HG02870 (cell line): Measurements from ENCODE around the gene FAM216B.
"Not testable (repeated sequence)": the region's sequence is repeated elsewhere in the genome, so short reads cannot be mapped to it uniquely, and the experiment has no call there.

ENCODE experiments used
- ATAC-seq: cut with Tn5 transposase; IDR thresholded peaks from one replicate; pipeline ENCODE4 v1.9.1; 2021; ENCODE audit warnings: mild to moderate bottlenecking, moderate library complexity; ENCODE audit not compliant: unreplicated experiment

The FAM216B gene

GRCh38 chr13:42777467-42777866 lies 3.9 kb upstream of the FAM216B start:
- ATAC-seq = no peak

DNA sequence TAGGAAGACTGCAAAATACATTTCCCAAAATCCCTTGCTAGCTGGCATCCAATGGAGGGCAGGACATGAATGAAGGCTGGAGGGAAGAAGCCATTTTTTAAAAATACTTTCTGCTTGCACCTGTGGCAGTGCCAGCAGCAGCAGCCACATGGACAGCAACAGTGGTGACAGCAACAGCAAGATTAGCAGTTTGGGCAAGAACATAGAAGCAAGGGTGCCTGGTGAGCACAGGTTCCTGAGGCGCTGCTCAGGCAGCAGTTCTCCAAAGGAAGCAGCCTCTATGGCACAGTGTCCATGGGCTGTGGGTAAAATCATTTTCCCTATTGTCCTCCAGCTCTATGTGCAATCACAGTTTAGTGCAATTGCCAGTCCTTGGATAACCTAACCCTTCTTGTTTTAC lies 1.3 kb upstream of the FAM216B start:
- ATAC-seq = no peak

GRCh38 chr13:42786715-42787114 lies 5.3 kb downstream of the FAM216B start:
- ATAC-seq = no peak

DNA sequence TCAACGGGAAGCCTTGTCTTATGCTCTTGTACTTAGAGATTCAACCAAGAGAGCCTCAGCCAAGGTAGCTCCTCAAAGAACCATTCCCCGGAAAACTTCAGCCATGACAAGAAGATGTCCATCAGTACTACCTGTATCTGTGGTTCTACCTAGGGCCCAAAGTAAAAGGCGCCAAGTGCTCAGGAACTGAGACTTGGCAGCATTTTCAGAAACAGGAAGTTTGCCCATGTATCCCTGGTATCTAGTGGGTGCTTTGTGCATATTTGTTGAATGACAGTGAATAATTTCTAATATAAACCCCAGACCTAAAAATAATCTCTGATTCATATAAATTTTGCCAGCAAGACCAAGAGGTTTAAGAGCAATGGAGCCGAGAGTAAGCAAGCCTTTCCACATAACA lies 7.2 kb downstream of the FAM216B start:
- ATAC-seq = no peak

DNA sequence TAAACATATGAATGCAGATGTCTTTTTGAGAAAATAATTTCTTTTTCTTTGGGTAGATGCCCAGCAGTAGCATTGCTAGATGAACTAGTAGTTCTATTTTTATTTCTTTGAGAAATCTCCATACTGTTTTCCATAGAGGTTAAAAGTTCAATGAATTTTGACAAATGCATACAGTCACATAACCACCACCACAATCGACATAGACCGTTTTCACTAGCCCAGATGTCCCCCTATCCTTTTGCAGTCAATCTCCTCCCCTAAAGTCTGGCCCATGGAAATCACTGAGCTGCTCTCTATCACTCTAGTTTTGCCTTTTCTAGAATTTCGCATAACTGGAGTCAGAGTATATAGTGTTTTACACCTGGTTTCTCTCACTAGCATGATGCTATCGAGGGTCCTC lies 10.8 kb downstream of the FAM216B start:
- no peak for ATAC-seq

DNA sequence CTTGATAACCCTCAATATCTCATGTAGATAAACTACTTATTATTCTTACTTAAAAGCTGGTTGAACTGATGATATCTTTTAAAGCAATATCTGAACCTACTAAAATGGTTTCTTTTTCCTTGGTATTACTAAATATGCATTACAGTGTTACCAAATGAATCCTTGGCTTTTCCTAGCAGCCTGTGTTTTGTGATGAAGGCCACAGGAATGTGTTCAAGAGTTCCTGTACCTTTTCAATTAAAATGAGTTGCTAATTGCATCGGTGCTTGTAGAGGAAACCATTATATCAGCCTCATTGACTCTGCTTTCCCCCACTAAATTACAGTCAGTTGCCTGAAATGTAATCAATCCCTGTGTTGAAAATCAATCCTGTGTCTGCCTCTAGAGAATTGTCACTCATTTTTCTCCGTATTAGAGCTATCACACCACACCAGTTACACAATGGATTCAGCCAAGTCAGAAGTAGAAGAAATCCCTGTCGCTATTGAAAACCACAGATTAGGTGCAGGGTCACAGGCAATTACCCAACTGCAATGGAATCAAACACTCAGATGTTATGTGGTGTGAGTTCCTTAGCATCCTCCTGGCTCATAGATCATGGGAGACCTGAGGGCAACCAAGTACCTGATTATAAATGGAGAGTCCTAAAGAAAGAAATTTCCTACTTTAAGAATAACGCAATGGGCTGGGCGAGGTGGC lies 13.3 kb downstream of the FAM216B start:
- ATAC-seq = no peak

- no peak for ATAC-seq
Measured at GRCh38 chr13:42795666-42796065, 14.3 kb downstream of the FAM216B start.

GRCh38 chr13:42796747-42797356 lies 15.5 kb downstream of the FAM216B start:
- ATAC-seq = no peak

DNA sequence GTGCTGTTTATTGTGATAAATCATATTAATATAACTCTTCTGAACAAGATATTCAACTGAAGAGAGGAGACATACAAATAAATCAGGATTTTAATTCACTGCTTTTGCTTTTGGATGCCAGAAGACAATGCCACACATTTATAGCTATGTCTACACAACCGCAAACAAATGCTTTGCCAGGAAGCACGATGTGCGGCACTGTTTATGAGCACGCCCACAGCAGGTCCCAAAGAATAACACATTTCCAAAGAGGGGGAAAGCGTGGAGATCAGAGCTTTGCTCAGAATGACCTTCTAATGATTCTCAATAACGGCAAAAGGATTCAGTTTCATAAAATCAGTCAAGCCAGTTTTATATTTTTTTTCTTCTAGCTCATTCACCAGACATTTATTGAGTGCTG lies 16.7 kb downstream of the FAM216B start:
- ATAC-seq = no peak

DNA sequence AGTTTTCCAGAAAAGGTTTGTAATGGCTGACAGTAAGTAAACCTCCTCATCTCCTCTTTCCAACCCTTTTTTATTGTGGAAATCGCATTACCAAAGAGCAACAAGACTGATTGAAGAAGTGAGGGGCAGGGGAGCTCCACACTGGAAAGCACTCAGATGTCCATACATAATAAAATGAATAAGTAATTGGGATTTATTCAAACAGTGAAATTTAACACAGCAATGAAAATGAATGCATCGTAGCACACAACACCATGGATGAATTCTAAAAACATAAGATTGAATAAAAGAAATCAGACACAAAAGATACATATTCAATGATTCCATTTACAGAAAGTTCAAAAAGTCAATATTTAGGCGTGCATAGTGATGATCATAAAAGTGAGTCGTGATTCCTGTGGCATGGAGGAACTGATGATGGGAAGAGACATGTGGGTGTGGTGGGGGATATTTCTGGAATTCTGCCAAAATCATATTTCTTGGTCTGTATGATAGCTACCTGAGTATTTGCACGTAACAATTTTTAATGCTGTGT lies 18.8 kb downstream of the FAM216B start:
- no peak for ATAC-seq

DNA sequence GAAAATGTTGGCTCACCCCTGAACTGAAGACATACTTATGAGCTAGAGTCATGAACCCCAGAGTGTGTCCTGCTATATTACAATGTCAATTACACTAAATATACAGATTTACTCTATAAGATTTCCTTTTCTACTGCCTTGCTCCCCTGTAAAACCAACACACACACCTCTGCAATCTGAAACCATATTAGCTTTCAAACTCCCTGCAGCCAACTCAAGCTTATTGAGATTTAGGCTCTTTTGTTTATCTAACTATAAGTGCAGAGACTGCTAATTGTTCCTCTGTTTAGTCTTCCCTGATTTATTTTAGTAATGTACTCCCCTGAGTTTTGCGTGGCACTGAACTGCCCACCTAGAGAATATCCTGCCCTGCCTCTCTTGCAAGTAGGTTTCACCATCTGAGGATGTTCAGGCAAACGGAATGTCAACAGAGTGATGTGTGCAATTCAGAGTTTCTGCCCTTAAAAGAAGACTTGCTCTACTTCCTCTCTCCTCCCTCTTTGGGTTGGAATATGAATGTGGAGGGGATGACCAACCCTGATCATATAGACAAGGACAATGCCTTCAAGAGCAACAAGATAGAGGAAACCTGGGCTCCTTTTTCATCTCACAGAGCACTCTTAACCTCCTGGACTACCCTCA lies 22.3 kb downstream of the FAM216B start:
- peak; percentile 19 for ATAC-seq

GRCh38 chr13:42804244-42804874 lies 23.0 kb downstream of the FAM216B start:
- ATAC-seq = peak; percentile 83

DNA sequence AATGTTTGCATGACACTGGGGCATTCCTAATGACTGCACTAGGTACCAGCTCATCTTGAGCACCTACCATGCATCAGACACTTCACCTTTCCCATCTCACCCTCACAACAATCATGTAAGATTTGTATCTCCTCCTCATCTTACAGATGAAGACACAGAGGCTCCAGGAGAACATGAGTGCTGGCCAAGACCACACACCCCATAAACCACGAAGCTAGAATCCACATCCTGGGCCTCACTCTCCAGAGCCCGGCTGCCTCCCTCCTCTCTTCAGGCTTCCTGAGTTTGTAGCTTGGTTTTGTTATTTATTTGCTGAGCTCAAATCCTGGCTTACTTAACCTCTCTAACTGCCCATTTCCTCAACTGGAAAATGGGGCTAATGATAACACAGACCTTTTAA lies 25.9 kb downstream of the FAM216B start:
- no peak for ATAC-seq

GRCh38 chr13:42807866-42808265 lies 26.5 kb downstream of the FAM216B start:
- ATAC-seq = no peak

DNA sequence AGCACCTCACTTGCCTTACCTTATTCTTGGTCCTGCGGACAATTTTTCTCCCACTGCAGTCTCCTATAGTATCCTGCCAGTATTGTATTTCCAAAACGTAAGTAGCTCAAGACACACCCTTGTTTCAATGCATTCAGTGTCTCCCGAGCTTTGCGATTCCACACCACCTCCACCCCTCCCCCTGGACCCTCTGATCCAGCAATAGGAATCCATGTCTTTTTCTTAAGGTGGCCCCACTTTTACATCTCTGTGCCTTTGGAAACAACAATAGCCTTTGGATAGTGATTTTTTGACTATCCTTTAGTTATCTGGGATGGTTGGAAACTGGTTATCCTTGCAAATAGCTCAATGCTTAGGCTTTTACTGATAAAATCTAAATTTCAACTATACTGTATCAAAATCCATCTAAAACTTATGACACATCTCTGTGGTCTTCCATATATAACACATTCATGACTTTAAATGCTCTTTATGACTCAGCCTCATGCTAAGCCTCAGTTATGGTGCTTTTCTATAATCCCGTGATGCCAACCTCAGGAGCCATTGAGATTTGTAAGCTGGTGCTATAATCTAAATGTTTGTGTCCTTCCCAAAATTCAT lies 27.1 kb downstream of the FAM216B start:
- no peak for ATAC-seq

DNA sequence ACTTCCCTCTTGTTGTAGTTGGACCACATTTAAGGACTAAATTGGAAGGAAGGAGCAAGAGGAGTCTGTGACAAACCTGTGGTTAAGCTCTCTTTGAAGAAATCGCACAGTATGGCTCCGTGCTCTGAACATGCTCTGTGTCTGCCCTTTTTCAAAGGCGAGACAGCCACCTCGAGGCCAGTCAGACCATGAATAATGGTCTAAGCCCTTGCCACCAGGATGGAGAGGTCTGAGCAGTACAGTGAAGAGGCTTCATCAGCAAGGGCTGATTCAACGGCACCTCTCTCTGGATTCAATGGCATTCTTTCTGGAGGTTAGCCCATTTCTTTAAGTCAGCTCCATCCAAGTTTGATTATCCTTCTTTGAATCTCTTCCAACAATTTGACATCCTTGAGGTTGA lies 30.9 kb downstream of the FAM216B start:
- ATAC-seq = peak; percentile 67

DNA sequence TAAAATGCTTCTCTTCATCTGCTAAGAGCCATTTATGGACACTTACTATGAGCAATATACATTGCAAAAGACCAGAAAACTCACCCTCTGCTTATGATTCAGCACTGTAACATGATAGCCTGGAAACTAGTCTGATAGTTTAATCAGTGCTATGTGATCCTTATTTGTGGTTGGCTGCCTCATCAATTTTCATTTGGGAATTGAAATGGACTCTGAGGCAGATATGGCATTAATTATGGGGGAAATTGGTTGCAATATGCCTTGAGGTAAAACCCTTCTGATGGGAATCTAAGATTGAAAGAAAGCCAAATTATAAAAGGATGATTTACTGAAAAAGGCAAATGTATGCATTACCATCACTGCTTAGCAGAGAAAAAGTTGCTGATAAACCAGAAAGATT lies 33.5 kb downstream of the FAM216B start:
- no peak for ATAC-seq

DNA sequence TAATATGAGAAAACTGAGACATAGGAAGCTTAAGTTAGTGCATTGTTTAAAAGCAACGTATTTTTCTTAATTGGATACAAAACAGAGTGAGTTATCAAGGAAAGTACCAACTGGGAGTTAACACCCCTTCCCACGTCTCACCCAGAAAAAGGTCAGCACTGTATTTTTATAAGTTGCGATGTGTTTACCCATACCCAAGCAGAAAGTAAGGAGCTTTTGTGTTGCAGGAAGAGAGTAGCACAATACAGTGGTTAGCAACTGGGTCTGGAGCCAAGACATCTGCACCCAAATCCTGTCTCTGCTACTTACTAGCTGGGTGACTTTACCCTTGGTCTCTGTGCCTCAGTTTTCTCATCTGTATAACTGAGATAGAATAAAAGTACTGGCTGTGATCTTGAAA lies 34.3 kb downstream of the FAM216B start:
- ATAC-seq = no peak

- no peak for ATAC-seq
Measured at GRCh38 chr13:42816538-42816937, 35.2 kb downstream of the FAM216B start.

DNA sequence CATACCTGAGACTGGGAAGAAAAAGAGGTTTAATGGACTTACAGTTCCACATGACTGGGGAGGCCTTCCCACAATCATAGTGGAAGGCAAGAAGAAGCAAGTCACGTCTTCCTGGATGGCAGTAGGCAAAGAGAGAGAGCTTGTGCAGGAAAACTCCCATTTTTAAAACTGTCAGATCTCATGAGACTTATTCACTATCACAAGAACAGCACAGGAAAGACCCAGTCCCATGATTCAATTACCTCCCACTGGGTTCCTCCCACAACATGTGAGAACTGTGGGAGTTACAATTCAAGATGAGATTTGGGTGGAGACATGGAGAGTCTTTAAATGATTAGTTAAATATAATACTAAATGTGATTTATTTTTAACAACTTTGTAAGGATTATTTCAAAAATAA lies 38.3 kb downstream of the FAM216B start:
- ATAC-seq = not testable (repeated sequence)

DNA sequence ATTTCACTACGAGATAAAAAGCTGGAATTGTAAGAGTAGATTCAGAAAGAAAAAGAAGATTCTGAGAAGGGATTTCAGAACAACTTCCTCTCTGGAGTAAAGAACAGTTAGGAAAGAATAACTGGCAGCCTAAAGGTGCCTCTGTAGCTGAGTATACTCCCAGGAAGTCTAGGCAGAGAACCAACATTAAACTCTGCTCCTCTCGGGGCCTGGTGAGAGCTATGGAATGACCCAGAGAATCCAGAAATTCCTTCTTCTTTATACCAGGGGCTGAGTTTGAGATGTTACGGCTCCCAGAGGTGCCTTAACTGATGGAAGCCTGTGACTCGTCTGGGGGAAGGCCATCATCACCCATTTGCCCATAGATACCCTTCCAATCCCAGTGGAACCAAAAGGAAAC lies 39.1 kb downstream of the FAM216B start:
- ATAC-seq = no peak
